H9 (cell line): ENCODE data around the gene ZSWIM3. TPM values are rescaled to one million over a fixed set of nuclear protein-coding genes. Genes with fewer than 3 reads are reported as not detected.

ENCODE experiments used
- DNase-seq: peaks from one replicate; pipeline ENCODE4 v3.0.0-alpha.2; 2017
- H2AFZ ChIP-seq: one replicate; pipeline ENCODE4 v1.6.1; 2013; ENCODE audit warnings: mild to moderate bottlenecking, low read length, control low read depth, moderate library complexity
- H2AK5ac ChIP-seq: 2 replicates; pipeline ENCODE4 v1.6.1; 2013; ENCODE audit warnings: low read length, control low read depth, mixed read lengths; ENCODE audit not compliant: insufficient read length
- H2BK120ac ChIP-seq: one replicate; pipeline ENCODE4 v1.6.1; 2013; ENCODE audit warnings: low read depth, mild to moderate bottlenecking, low read length, control low read depth, inconsistent platforms; ENCODE audit not compliant: poor library complexity, severe bottlenecking
- H2BK12ac ChIP-seq: 2 replicates; pipeline ENCODE4 v1.6.1; 2013; ENCODE audit warnings: low read length, control low read depth, mixed read lengths, low read depth; ENCODE audit not compliant: insufficient read length
- H2BK15ac ChIP-seq: 2 replicates; pipeline ENCODE4 v1.6.1; 2013; ENCODE audit warnings: low read depth, low read length, control low read depth
- H2BK20ac ChIP-seq: one replicate; pipeline ENCODE4 v1.6.1; 2013; ENCODE audit warnings: low read depth, mild to moderate bottlenecking, low read length, control low read depth, inconsistent platforms; ENCODE audit not compliant: poor library complexity, severe bottlenecking
- H2BK5ac ChIP-seq: 2 replicates; pipeline ENCODE4 v1.6.1; 2013; ENCODE audit warnings: low read length, control low read depth, mixed read lengths; ENCODE audit not compliant: insufficient read length
- H3K14ac ChIP-seq: 2 replicates; pipeline ENCODE4 v1.6.1; 2013; ENCODE audit warnings: low read length, control low read depth; ENCODE audit not compliant: insufficient read depth
- H3K18ac ChIP-seq: 2 replicates; pipeline ENCODE4 v1.6.1; 2013; ENCODE audit warnings: low read depth, mild to moderate bottlenecking, mixed read lengths, low read length, control low read depth; ENCODE audit not compliant: insufficient read length
- H3K23ac ChIP-seq: 2 replicates; pipeline ENCODE4 v1.6.1; 2013; ENCODE audit warnings: low read length, control low read depth, mixed read lengths, low read depth; ENCODE audit not compliant: insufficient read length
- H3K23me2 ChIP-seq: 2 replicates; pipeline ENCODE4 v1.6.1; 2013; ENCODE audit warnings: low read depth, mild to moderate bottlenecking, mixed read lengths, low read length, control low read depth; ENCODE audit not compliant: insufficient read length, poor library complexity, severe bottlenecking
- H3K27ac ChIP-seq: 2 replicates; pipeline ENCODE4 v1.5.1; 2013; ENCODE audit warnings: low read length, control low read depth, mixed read lengths, low read depth; ENCODE audit not compliant: insufficient read length
- H3K27me3 ChIP-seq: 2 replicates; pipeline ENCODE4 v1.6.1; 2013; ENCODE audit warnings: low read length, control low read depth, inconsistent platforms; ENCODE audit not compliant: insufficient read depth
- H3K4ac ChIP-seq: 2 replicates; pipeline ENCODE4 v1.6.1; 2013; ENCODE audit warnings: low read depth, mild to moderate bottlenecking, control low read depth, inconsistent platforms, low read length, moderate library complexity
- H3K4me1 ChIP-seq: 2 replicates; pipeline ENCODE4 v1.6.1; 2013; ENCODE audit warnings: low read length, control low read depth, inconsistent platforms; ENCODE audit not compliant: insufficient read depth
- H3K4me2 ChIP-seq: 2 replicates; pipeline ENCODE4 v1.6.1; 2013; ENCODE audit warnings: low read length, control low read depth, mixed read lengths; ENCODE audit not compliant: insufficient read length, insufficient read depth
- H3K56ac ChIP-seq: 2 replicates; pipeline ENCODE4 v1.6.1; 2013; ENCODE audit warnings: low read depth, mild to moderate bottlenecking, mixed read lengths, low read length, control low read depth; ENCODE audit not compliant: insufficient read length
- H3K79me1 ChIP-seq: 2 replicates; pipeline ENCODE4 v1.6.1; 2013; ENCODE audit warnings: low read depth, mild to moderate bottlenecking, moderate library complexity, low read length, control low read depth, inconsistent platforms; ENCODE audit not compliant: insufficient read depth, poor library complexity, severe bottlenecking
- H3K79me2 ChIP-seq: 2 replicates; pipeline ENCODE4 v1.6.1; 2013; ENCODE audit warnings: low read length, control low read depth, inconsistent platforms; ENCODE audit not compliant: insufficient read depth
- H3K9ac ChIP-seq: 2 replicates; pipeline ENCODE4 v1.6.1; 2013; ENCODE audit warnings: low read length, control low read depth, mixed read lengths; ENCODE audit not compliant: insufficient read length; ENCODE audit errors: extremely low read depth
- H3K9me3 ChIP-seq: one replicate; pipeline ENCODE4 v1.6.1; 2013; ENCODE audit warnings: low read depth, low read length, inconsistent platforms; ENCODE audit not compliant: control insufficient read depth
- H3T11ph ChIP-seq: one replicate; pipeline ENCODE4 v1.6.1; 2013; ENCODE audit warnings: mild to moderate bottlenecking, low read length, control low read depth, inconsistent platforms
- H4K20me1 ChIP-seq: one replicate; pipeline ENCODE4 v1.6.1; 2013; ENCODE audit not compliant: control insufficient read depth, insufficient read length, insufficient read depth
- H4K5ac ChIP-seq: 2 replicates; pipeline ENCODE4 v1.6.1; 2013; ENCODE audit warnings: low read depth, mild to moderate bottlenecking, mixed read lengths, low read length, control low read depth; ENCODE audit not compliant: insufficient read length
- H4K8ac ChIP-seq: replicated peaks from 2 replicates; pipeline ENCODE4 v1.6.1; 2013; ENCODE audit warnings: low read length, control low read depth, mixed read lengths, low read depth; ENCODE audit not compliant: insufficient read length
- H4K91ac ChIP-seq: 2 replicates; pipeline ENCODE4 v1.6.1; 2013; ENCODE audit warnings: low read depth, mild to moderate bottlenecking, moderate library complexity, mixed read lengths, low read length, control low read depth; ENCODE audit not compliant: insufficient read length
- H3K27ac Mint-ChIP-seq, 3 experiments: 2 replicates in 2 of 3; 3 replicates in 1 of 3; pipeline ENCODE4 v1.8.0; 2020 to 2021; ENCODE audit warnings: mixed read lengths in 3 of 3, mild to moderate bottlenecking in 1 of 3, moderate library complexity in 1 of 3
- H3K27me3 Mint-ChIP-seq: 2 replicates; pipeline ENCODE4 v1.8.0; 2021; ENCODE audit warnings: low read depth, mild to moderate bottlenecking, moderate library complexity, mixed read lengths
- H3K36me3 Mint-ChIP-seq, 3 experiments: 2 replicates in 2 of 3; 3 replicates in 1 of 3; pipeline ENCODE4 v1.8.0; 2020 to 2021; ENCODE audit warnings: low read depth in 3 of 3, mixed read lengths in 3 of 3; ENCODE audit not compliant: insufficient read depth in 1 of 3
- H3K4me1 Mint-ChIP-seq, 2 experiments: 2 replicates each; pipeline ENCODE4 v1.8.0; 2020; ENCODE audit warnings: mixed read lengths in 2 of 2
- H3K4me3 Mint-ChIP-seq, 2 experiments: 2 replicates in 1 of 2; 3 replicates in 1 of 2; pipeline ENCODE4 v1.8.0; 2020 to 2021; ENCODE audit warnings: mild to moderate bottlenecking in 2 of 2, mixed read lengths in 2 of 2, moderate library complexity in 1 of 2
- H3K9me3 Mint-ChIP-seq, 2 experiments: 2 replicates in 1 of 2; 3 replicates in 1 of 2; pipeline ENCODE4 v1.8.0; 2020; ENCODE audit warnings: mild to moderate bottlenecking in 2 of 2, mixed read lengths in 2 of 2, moderate library complexity in 1 of 2
- WGBS: extraction: QIAGEN DNeasy Blood & Tissue Kit; methylation state at CpG from one replicate; pipeline ENCODE4 v1.1.7; 2013; ENCODE audit warnings: missing lambda C conversion rate, low lambda C conversion rate, mixed read lengths; ENCODE audit not compliant: insufficient read length; ENCODE audit errors: extremely low coverage; 5-methylcytosine and 5-hydroxymethylcytosine counted together
- total RNA-seq: library from RNA; stranded (reverse); gene quantifications from 2 replicates; pipeline ENCODE4 v1.2.1, GENCODE V29; 2021
- TF ChIP-seq, protein P1 (sequence below): fragments of 200-600 bp; sonication (generic); conservative IDR thresholded peaks from 3 replicates; pipeline ENCODE4 v1.8.0; 2021; ENCODE audit warnings: antibody characterized with exemption, mild to moderate bottlenecking

ZSWIM3 gene
- total RNA-seq, 1 experiment from 2014 or later, result 8.0 TPM

DNA sequence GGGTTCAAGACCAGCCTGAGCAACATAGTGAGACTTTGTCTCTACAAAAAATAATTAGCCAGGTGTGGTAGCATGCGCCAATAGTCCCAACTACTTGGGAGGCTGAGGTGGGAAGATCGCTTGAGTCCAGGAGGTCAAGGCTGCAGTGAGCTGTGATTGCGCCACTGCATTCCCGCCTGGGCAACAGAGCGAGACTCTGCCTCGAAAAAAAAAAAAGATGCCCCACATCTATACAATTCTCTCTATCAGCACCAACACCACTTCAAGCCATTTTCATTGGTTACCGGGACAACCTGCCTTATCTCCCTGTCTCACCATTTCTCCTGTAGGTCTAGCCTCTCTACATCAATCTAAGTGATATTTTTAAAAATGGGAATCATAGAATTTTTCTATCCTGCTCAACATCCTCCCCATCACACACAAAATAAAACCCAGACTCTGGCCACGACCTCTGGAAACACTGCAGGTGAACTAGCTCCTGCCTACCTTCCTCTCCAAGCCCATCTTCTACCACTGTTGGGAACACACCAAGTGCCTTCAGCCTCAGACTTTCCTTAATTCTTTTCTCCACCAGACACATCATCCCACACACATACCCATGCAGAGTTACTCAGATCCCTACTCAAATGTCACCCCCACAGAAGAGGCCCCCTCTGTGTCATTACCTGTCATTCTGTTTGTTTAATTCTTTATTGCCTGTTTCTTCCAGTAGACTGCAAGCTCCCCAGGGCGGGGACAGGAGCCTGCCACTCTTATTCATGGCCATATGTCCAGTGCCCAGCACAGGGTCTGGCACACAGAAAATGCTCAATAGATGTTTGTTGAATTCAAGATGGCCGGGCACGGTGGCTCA lies 64.1 kb downstream of the ZSWIM3 start:
- Histone ChIP-seq H3K79me1 (no peaks in the 10 kb centered on the region), H3K27me3 (no peaks in the 10 kb centered on the region), H3T11ph (no peak overlapping the region), H3K23ac (no peak overlapping the region), H2BK5ac (no peak overlapping the region), H3K18ac (no peak overlapping the region), H3K79me2 (no peaks in the 10 kb centered on the region), H3K9me3 (no peaks in the 10 kb centered on the region), H3K23me2 (no peaks in the 10 kb centered on the region), H2BK120ac (no peak overlapping the region), H3K4me1 (no peaks in the 10 kb centered on the region), H2AK5ac (no peak overlapping the region), H4K91ac (no peak overlapping the region), H3K9ac (no peak overlapping the region), H3K4me2 (no peak overlapping the region), H3K14ac (no peak overlapping the region), H2BK15ac (no peak overlapping the region), H3K4ac (no peak overlapping the region), H3K56ac (no peak overlapping the region), H2BK20ac (no peak overlapping the region), H4K8ac (no peak overlapping the region), H2BK12ac (no peak overlapping the region), H4K5ac (no peak overlapping the region), H3K27ac (no peak overlapping the region), H2AFZ (no peak overlapping the region), H4K20me1 (no peaks in the 10 kb centered on the region)
- Mint-ChIP-seq H3K36me3 (no peaks in the 10 kb centered on the region), H3K27me3 (peaks cover 6% of the 10 kb centered on the region), H3K4me3 (no peak overlapping the region), H3K4me1 (peaks cover 15 to 26% of the 10 kb centered on the region in 2 experiments), H3K9me3 (no peaks in the 10 kb centered on the region), H3K27ac (no peak overlapping the region)
- no CpG with 5 or more reads among the region's 11 CpGs for WGBS
- no peak for DNase-seq
- TF ChIP-seq, protein P1, sequence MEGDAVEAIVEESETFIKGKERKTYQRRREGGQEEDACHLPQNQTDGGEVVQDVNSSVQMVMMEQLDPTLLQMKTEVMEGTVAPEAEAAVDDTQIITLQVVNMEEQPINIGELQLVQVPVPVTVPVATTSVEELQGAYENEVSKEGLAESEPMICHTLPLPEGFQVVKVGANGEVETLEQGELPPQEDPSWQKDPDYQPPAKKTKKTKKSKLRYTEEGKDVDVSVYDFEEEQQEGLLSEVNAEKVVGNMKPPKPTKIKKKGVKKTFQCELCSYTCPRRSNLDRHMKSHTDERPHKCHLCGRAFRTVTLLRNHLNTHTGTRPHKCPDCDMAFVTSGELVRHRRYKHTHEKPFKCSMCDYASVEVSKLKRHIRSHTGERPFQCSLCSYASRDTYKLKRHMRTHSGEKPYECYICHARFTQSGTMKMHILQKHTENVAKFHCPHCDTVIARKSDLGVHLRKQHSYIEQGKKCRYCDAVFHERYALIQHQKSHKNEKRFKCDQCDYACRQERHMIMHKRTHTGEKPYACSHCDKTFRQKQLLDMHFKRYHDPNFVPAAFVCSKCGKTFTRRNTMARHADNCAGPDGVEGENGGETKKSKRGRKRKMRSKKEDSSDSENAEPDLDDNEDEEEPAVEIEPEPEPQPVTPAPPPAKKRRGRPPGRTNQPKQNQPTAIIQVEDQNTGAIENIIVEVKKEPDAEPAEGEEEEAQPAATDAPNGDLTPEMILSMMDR, result no peak
